H9 (cell line): ENCODE measurements around the gene NUDT9. TPM values are rescaled to one million over a fixed set of nuclear protein-coding genes. Genes with fewer than 3 reads are reported as not detected.
A peak's percentile ranks its signal among the peaks of the same experiment; 100 is the strongest.
"Not testable (repeated sequence)": the region's sequence is repeated elsewhere in the genome, so short reads cannot be mapped to it uniquely, and the experiment has no call there.

Source experiments
- DNase-seq: peaks from one replicate; pipeline ENCODE4 v3.0.0-alpha.2; 2017
- H2AFZ ChIP-seq: one replicate; pipeline ENCODE4 v1.6.1; 2013; ENCODE audit warnings: mild to moderate bottlenecking, low read length, control low read depth, moderate library complexity
- H2AK5ac ChIP-seq: 2 replicates; pipeline ENCODE4 v1.6.1; 2013; ENCODE audit warnings: low read length, control low read depth, mixed read lengths; ENCODE audit not compliant: insufficient read length
- H2BK120ac ChIP-seq: one replicate; pipeline ENCODE4 v1.6.1; 2013; ENCODE audit warnings: low read depth, mild to moderate bottlenecking, low read length, control low read depth, inconsistent platforms; ENCODE audit not compliant: poor library complexity, severe bottlenecking
- H2BK12ac ChIP-seq: 2 replicates; pipeline ENCODE4 v1.6.1; 2013; ENCODE audit warnings: low read length, control low read depth, mixed read lengths, low read depth; ENCODE audit not compliant: insufficient read length
- H2BK15ac ChIP-seq: 2 replicates; pipeline ENCODE4 v1.6.1; 2013; ENCODE audit warnings: low read depth, low read length, control low read depth
- H2BK20ac ChIP-seq: one replicate; pipeline ENCODE4 v1.6.1; 2013; ENCODE audit warnings: low read depth, mild to moderate bottlenecking, low read length, control low read depth, inconsistent platforms; ENCODE audit not compliant: poor library complexity, severe bottlenecking
- H2BK5ac ChIP-seq: 2 replicates; pipeline ENCODE4 v1.6.1; 2013; ENCODE audit warnings: low read length, control low read depth, mixed read lengths; ENCODE audit not compliant: insufficient read length
- H3K14ac ChIP-seq: 2 replicates; pipeline ENCODE4 v1.6.1; 2013; ENCODE audit warnings: low read length, control low read depth; ENCODE audit not compliant: insufficient read depth
- H3K18ac ChIP-seq: 2 replicates; pipeline ENCODE4 v1.6.1; 2013; ENCODE audit warnings: low read depth, mild to moderate bottlenecking, mixed read lengths, low read length, control low read depth; ENCODE audit not compliant: insufficient read length
- H3K23ac ChIP-seq: 2 replicates; pipeline ENCODE4 v1.6.1; 2013; ENCODE audit warnings: low read length, control low read depth, mixed read lengths, low read depth; ENCODE audit not compliant: insufficient read length
- H3K23me2 ChIP-seq: 2 replicates; pipeline ENCODE4 v1.6.1; 2013; ENCODE audit warnings: low read depth, mild to moderate bottlenecking, mixed read lengths, low read length, control low read depth; ENCODE audit not compliant: insufficient read length, poor library complexity, severe bottlenecking
- H3K27ac ChIP-seq: 2 replicates; pipeline ENCODE4 v1.5.1; 2013; ENCODE audit warnings: low read length, control low read depth, mixed read lengths, low read depth; ENCODE audit not compliant: insufficient read length
- H3K27me3 ChIP-seq: 2 replicates; pipeline ENCODE4 v1.6.1; 2013; ENCODE audit warnings: low read length, control low read depth, inconsistent platforms; ENCODE audit not compliant: insufficient read depth
- H3K4ac ChIP-seq: 2 replicates; pipeline ENCODE4 v1.6.1; 2013; ENCODE audit warnings: low read depth, mild to moderate bottlenecking, control low read depth, inconsistent platforms, low read length, moderate library complexity
- H3K4me1 ChIP-seq: 2 replicates; pipeline ENCODE4 v1.6.1; 2013; ENCODE audit warnings: low read length, control low read depth, inconsistent platforms; ENCODE audit not compliant: insufficient read depth
- H3K4me2 ChIP-seq: 2 replicates; pipeline ENCODE4 v1.6.1; 2013; ENCODE audit warnings: low read length, control low read depth, mixed read lengths; ENCODE audit not compliant: insufficient read length, insufficient read depth
- H3K56ac ChIP-seq: 2 replicates; pipeline ENCODE4 v1.6.1; 2013; ENCODE audit warnings: low read depth, mild to moderate bottlenecking, mixed read lengths, low read length, control low read depth; ENCODE audit not compliant: insufficient read length
- H3K79me1 ChIP-seq: 2 replicates; pipeline ENCODE4 v1.6.1; 2013; ENCODE audit warnings: low read depth, mild to moderate bottlenecking, moderate library complexity, low read length, control low read depth, inconsistent platforms; ENCODE audit not compliant: insufficient read depth, poor library complexity, severe bottlenecking
- H3K79me2 ChIP-seq: 2 replicates; pipeline ENCODE4 v1.6.1; 2013; ENCODE audit warnings: low read length, control low read depth, inconsistent platforms; ENCODE audit not compliant: insufficient read depth
- H3K9ac ChIP-seq: 2 replicates; pipeline ENCODE4 v1.6.1; 2013; ENCODE audit warnings: low read length, control low read depth, mixed read lengths; ENCODE audit not compliant: insufficient read length; ENCODE audit errors: extremely low read depth
- H3K9me3 ChIP-seq: one replicate; pipeline ENCODE4 v1.6.1; 2013; ENCODE audit warnings: low read depth, low read length, inconsistent platforms; ENCODE audit not compliant: control insufficient read depth
- H3T11ph ChIP-seq: one replicate; pipeline ENCODE4 v1.6.1; 2013; ENCODE audit warnings: mild to moderate bottlenecking, low read length, control low read depth, inconsistent platforms
- H4K20me1 ChIP-seq: one replicate; pipeline ENCODE4 v1.6.1; 2013; ENCODE audit not compliant: control insufficient read depth, insufficient read length, insufficient read depth
- H4K5ac ChIP-seq: 2 replicates; pipeline ENCODE4 v1.6.1; 2013; ENCODE audit warnings: low read depth, mild to moderate bottlenecking, mixed read lengths, low read length, control low read depth; ENCODE audit not compliant: insufficient read length
- H4K8ac ChIP-seq: replicated peaks from 2 replicates; pipeline ENCODE4 v1.6.1; 2013; ENCODE audit warnings: low read length, control low read depth, mixed read lengths, low read depth; ENCODE audit not compliant: insufficient read length
- H4K91ac ChIP-seq: 2 replicates; pipeline ENCODE4 v1.6.1; 2013; ENCODE audit warnings: low read depth, mild to moderate bottlenecking, moderate library complexity, mixed read lengths, low read length, control low read depth; ENCODE audit not compliant: insufficient read length
- H3K27ac Mint-ChIP-seq, 3 experiments: 2 replicates in 2 of 3; 3 replicates in 1 of 3; pipeline ENCODE4 v1.8.0; 2020 to 2021; ENCODE audit warnings: mixed read lengths in 3 of 3, mild to moderate bottlenecking in 1 of 3, moderate library complexity in 1 of 3
- H3K27me3 Mint-ChIP-seq: 2 replicates; pipeline ENCODE4 v1.8.0; 2021; ENCODE audit warnings: low read depth, mild to moderate bottlenecking, moderate library complexity, mixed read lengths
- H3K36me3 Mint-ChIP-seq, 3 experiments: 2 replicates in 2 of 3; 3 replicates in 1 of 3; pipeline ENCODE4 v1.8.0; 2020 to 2021; ENCODE audit warnings: low read depth in 3 of 3, mixed read lengths in 3 of 3; ENCODE audit not compliant: insufficient read depth in 1 of 3
- H3K4me1 Mint-ChIP-seq, 2 experiments: 2 replicates each; pipeline ENCODE4 v1.8.0; 2020; ENCODE audit warnings: mixed read lengths in 2 of 2
- H3K4me3 Mint-ChIP-seq, 2 experiments: 2 replicates in 1 of 2; 3 replicates in 1 of 2; pipeline ENCODE4 v1.8.0; 2020 to 2021; ENCODE audit warnings: mild to moderate bottlenecking in 2 of 2, mixed read lengths in 2 of 2, moderate library complexity in 1 of 2
- H3K9me3 Mint-ChIP-seq, 2 experiments: 2 replicates in 1 of 2; 3 replicates in 1 of 2; pipeline ENCODE4 v1.8.0; 2020; ENCODE audit warnings: mild to moderate bottlenecking in 2 of 2, mixed read lengths in 2 of 2, moderate library complexity in 1 of 2
- CTCF ChIP-seq: fragments of 200-600 bp; sonication (generic); conservative IDR thresholded peaks from 3 replicates; pipeline ENCODE4 v1.8.0; 2021; ENCODE audit warnings: antibody characterized with exemption, mild to moderate bottlenecking
- WGBS: extraction: QIAGEN DNeasy Blood & Tissue Kit; methylation state at CpG from one replicate; pipeline ENCODE4 v1.1.7; 2013; ENCODE audit warnings: missing lambda C conversion rate, low lambda C conversion rate, mixed read lengths; ENCODE audit not compliant: insufficient read length; ENCODE audit errors: extremely low coverage; 5-methylcytosine and 5-hydroxymethylcytosine counted together
- total RNA-seq: library from RNA; stranded (reverse); gene quantifications from 2 replicates; pipeline ENCODE4 v1.2.1, GENCODE V29; 2021

The NUDT9 gene
- total RNA-seq, 1 experiment from 2014 or later, result 28.5 TPM

GRCh38 chr4:87423317-87424098 is 1.1 kb downstream of the NUDT9 start:
- H4K91ac ChIP-seq, result no peak overlapping the region
- no peak overlapping the region for H3K56ac ChIP-seq
- no peak overlapping the region for H2AK5ac ChIP-seq
- no peak overlapping the region for H2BK20ac ChIP-seq
- no peak overlapping the region for H2BK15ac ChIP-seq
- H3K4me3 Mint-ChIP-seq, result peak overlapping the region; percentile 97 to 98
- TF ChIP-seq CTCF, result no peak
- WGBS, result no CpG with 5 or more reads among the region's 3 CpGs
- no peaks in the 10 kb centered on the region for H3K4me1 ChIP-seq
- DNase-seq, result no peak
- no peak overlapping the region for H4K5ac ChIP-seq
- H3K27me3 ChIP-seq, result no peaks in the 10 kb centered on the region
- H3K79me2 ChIP-seq, result peaks cover 9% of the 10 kb centered on the region; the same call in 1 of the 2 replicates
- H3T11ph ChIP-seq, result no peak overlapping the region
- H3K27ac ChIP-seq, result no peak overlapping the region
- no peak overlapping the region for H4K8ac ChIP-seq
- no peak overlapping the region for H2BK12ac ChIP-seq
- no peak overlapping the region for H3K14ac ChIP-seq
- 0 out of 2 replicates have a peak, but pooled peaks cover 3% of the 10 kb centered on the region for H3K27me3 Mint-ChIP-seq
- peak overlapping the region in 2 of 3 experiments; percentile 49 to 100; a peak in 5 of 7 replicates for H3K27ac Mint-ChIP-seq
- peak overlapping the region; percentile 86 for H3K4me2 ChIP-seq
- H3K9ac ChIP-seq, result peak overlapping the region; percentile 88
- peaks cover 40 to 43% of the 10 kb centered on the region in 2 experiments for H3K4me1 Mint-ChIP-seq
- H3K9me3 Mint-ChIP-seq, result peaks cover 3 to 5% of the 10 kb centered on the region in 2 experiments
- no peak overlapping the region for H3K18ac ChIP-seq
- no peak overlapping the region for H3K23ac ChIP-seq
- no peak overlapping the region for H2BK120ac ChIP-seq
- no peak overlapping the region for H3K4ac ChIP-seq
- peaks cover 4% of the 10 kb centered on the region for H3K23me2 ChIP-seq
- H2AFZ ChIP-seq, result no peak overlapping the region
- peaks cover 3% of the 10 kb centered on the region for H3K79me1 ChIP-seq
- peaks cover under 1 to 3% (median 3%) of the 10 kb centered on the region in 3 experiments; a peak in 3 of 7 replicates for H3K36me3 Mint-ChIP-seq
- H4K20me1 ChIP-seq, result no peaks in the 10 kb centered on the region
- H3K9me3 ChIP-seq, result no peaks in the 10 kb centered on the region
- no peak overlapping the region for H2BK5ac ChIP-seq

- H4K8ac ChIP-seq, H2AFZ ChIP-seq, H3K27ac ChIP-seq, H3K4me1 ChIP-seq, H2BK5ac ChIP-seq, H3K36me3 Mint-ChIP-seq, H2BK12ac ChIP-seq, H2BK15ac ChIP-seq, H3T11ph ChIP-seq, H3K79me2 ChIP-seq, H3K23ac ChIP-seq, H3K9me3 ChIP-seq, H2BK20ac ChIP-seq, H3K18ac ChIP-seq, H4K20me1 ChIP-seq, H3K14ac ChIP-seq, H3K27me3 Mint-ChIP-seq, H2BK120ac ChIP-seq, H2AK5ac ChIP-seq, H3K27me3 ChIP-seq, H3K23me2 ChIP-seq, H3K79me1 ChIP-seq, H3K56ac ChIP-seq, DNase-seq, H3K4ac ChIP-seq, H3K9me3 Mint-ChIP-seq, H4K5ac ChIP-seq, H4K91ac ChIP-seq: not testable (repeated sequence)
- peak overlapping the region in 1 of 3 experiments; percentile 2; a peak in 1 of 7 replicates for H3K27ac Mint-ChIP-seq
- H3K4me3 Mint-ChIP-seq, result peak overlapping the region; percentile 97 to 98
- Histone ChIP-seq H3K9ac (peak overlapping the region; percentile 38), H3K4me2 (peak overlapping the region; percentile 86)
- WGBS, result no CpG with 5 or more reads among the region's 22 CpGs
- H3K4me1 Mint-ChIP-seq, result peaks cover 40 to 43% of the 10 kb centered on the region in 2 experiments
Observed at GRCh38 chr4:87424099-87424543, 1.7 kb downstream of the NUDT9 start.
